AG09319 (cell line): ENCODE data around the gene HAUS7.

Experiments used
- DNase-seq: peaks from one replicate; pipeline ENCODE4 v3.0.0-alpha.2; 2010; ENCODE audit warnings: low read depth; ENCODE audit errors: extremely low read depth
- CTCF ChIP-seq: IDR thresholded peaks from 2 replicates; pipeline ENCODE4 v1.5.1; 2011; ENCODE audit warnings: low read depth, mild to moderate bottlenecking, inconsistent platforms, low read length, moderate library complexity

HAUS7 gene

DNA sequence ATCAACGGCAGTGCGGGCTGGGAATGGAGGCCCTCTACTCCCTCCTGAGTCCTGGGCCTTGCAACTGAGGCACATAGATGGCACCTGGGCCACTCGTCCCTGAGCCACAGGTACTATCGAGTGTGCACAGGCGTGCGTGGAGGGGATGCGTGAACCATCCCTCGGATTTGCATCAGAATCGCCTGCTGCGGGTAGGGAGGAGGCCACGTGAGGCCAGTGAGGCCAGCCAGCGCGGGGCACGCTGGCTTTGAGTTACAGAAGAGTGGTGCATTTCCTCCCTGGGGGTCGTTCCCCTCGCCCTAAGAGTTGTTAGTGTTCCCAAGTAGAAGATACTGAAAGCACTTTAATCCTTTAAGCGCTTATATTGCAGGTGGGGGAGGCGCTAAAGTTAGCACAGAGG, 48.5 kb downstream of the HAUS7 start:
- no peak for TF ChIP-seq CTCF
- DNase-seq, result no peak

- DNase-seq, result no peak
- no peak for TF ChIP-seq CTCF
These were observed 49.4 kb downstream of the HAUS7 start for GRCh38 chrX:153420851-153421599.

GRCh38 chrX:153417637-153418036, 52.7 kb downstream of the HAUS7 start:
- no peak for TF ChIP-seq CTCF

DNA sequence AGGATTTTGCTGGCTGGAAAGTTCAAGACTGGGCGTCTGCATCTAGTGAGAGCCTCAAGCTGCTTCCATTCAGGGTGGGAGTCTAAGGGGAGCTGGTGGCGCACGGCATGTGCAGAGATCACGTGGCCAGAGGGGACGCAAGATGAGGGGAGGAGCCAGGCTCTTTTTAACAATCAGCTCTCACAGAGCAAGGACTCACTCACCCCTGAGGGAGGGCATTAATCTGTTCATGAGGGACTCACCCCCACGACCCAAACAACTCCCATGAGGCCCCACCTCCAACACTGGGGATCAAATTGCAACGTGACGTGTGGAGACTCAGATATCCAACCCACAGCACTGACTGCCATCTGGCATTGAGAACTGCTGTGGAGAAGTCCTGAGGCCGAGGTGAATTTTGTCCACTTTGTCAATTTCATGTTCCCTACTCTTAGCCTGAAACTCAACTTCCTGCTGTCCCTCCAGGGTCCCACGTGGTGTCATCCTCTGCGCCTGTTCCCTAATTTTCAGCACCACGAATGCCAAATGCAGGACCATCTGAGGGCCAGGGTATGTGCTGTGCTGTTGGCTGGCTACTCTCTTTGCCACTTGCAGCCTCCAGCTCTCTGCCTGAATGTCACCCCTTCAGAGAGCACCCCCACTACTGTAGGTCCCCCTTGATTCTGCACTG, 53.5 kb downstream of the HAUS7 start:
- no peak for DNase-seq
- no peak for TF ChIP-seq CTCF

More at GRCh38 chrX:153417637-153418036, 52.7 kb downstream of the HAUS7 start:
- no peak for DNase-seq

GRCh38 chrX:153414856-153415510, 55.4 kb downstream of the HAUS7 start:
- no peak for TF ChIP-seq CTCF
- no peak for DNase-seq

DNA sequence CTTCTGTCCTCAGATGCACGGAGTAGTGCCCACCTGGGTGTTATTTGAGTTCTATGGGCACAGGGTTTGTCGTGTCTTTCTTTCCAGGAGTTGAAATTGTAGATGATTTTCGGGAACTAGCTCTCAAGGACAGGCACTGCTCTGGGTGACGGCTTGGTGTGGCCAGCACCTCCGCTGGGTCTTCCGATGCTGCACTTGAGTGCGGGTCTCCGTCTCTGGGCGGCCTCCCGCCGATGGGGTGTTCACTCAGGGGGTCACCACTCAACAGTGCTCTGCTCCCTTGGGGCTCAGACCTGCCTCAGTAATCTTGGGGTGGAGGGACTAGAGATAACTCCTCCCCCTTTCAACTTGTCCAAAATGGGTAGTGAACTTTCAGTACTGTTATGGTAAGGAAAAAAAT, 56.6 kb downstream of the HAUS7 start:
- TF ChIP-seq CTCF, result no peak
- no peak for DNase-seq
